Right kidney (tissue), 1 donor: ENCODE measurements around the gene LCN12.

Experiments used
- DNase-seq: peaks from one replicate; pipeline ENCODE4 v3.0.0-alpha.2; 2016

Gene LCN12

DNA sequence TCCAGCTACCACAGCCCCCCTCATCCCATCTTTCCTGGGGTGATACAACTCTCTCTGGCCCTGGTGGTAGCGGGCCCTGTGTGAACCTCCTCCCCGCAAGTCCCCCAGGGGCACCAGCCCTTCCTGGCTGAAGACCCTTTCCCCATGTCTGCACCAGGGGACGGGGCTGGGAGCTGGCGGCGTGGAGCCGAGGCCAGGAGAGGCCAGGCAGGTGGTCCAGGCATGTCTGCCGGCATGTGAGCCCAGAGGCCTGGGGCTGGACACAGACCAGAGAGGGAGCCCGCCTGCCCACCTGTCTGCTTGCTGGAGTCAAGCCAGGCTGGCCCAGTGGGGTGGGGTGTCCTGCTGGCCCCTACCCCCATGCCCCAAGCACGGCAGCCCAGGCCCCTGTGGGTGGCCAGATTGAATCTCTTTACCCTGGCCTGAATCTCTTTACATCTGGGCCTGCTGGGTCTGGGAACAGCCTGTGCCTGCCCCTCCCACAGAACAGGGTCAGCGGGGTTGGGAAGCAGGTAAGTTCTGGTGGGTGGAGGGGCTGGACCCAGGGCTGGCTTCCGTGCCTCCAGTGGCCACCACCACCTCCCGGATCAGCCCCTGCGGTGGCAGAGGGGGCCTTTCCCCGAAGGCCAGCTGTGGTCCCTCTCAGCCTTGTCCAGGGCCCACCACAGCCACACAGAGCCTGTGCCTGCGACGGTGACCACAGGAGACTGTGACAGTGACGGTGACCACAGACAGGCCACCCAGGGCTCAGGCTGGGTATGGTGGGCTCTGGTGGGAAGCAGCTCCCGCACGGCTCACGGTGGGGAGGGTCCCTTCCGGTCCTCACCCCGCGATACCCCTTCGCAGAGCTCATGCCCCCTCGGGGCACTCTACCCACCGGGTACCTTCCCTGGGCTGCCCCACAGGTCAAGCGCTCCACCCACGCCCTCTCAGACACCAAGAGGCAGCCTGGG lies 7.1 kb downstream of the LCN12 start:
- no peak for DNase-seq

- no peak for DNase-seq
These were observed 8.3 kb downstream of the LCN12 start for GRCh38 chr9:136960212-136960937.

GRCh38 chr9:136960938-136961275 lies 8.8 kb downstream of the LCN12 start:
- no peak for DNase-seq

GRCh38 chr9:136961279-136962065 lies 9.4 kb downstream of the LCN12 start:
- no peak for DNase-seq

DNA sequence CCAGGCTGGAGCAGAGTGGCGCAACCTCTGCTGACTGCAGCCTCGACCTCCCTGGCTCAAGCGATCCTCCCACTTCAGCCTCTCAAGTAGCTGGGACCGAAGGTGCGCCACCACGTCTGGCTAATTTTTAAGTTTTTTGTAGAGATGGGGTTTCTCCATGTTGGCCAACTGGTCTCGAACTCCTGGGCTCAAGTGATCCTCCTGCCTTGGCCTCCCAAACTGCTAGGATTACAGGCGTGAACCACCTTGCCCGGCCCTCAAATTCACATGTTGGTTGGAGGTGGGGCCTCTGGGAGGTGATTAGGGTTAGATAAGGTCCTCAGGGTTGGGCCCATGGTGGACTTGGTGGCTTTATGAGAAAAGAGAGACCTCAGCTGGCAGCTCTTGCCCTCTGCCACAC lies 10.1 kb downstream of the LCN12 start:
- no peak for DNase-seq

GRCh38 chr9:136962701-136963248 lies 10.7 kb downstream of the LCN12 start:
- no peak for DNase-seq

DNA sequence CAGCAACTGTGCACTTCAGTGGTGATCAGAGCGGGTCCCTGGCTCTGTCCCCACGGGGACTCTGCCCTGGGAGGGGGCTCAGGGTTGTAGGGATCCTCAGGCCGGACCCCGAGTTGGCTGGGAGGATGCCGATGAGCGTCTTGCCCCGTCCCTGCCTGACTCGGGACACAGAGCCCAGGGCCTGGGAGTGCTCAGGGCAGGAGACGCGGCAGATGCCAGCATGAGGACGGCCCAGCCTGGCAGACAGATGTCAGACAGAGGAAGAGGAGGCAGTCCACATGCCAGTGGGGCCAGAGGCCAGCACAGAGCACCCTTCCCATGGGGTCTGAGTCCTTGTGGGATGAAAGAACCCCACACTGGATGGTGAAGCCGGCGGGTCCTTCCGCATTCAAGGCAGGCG lies 11.3 kb downstream of the LCN12 start:
- no peak for DNase-seq

DNA sequence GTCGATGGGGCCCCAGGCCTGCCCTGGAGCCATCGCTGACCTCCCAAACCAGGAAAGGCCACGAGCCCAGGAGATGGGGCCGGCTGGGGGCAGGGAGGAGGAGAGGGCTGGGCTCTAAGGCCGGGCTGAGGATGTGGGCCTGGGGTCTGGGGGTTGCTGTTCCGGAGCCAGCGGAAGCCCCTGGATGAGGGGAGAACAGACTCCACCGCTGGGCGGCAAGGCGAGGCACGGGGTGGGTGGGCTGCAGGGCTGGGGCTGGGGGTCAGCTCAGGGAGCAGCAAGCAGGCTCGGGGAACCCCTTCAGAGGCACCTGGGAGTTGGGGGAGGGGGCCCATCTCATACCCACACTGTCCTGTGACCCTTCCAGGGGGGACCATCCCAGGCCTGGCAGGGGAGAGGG lies 11.7 kb downstream of the LCN12 start:
- no peak for DNase-seq

DNA sequence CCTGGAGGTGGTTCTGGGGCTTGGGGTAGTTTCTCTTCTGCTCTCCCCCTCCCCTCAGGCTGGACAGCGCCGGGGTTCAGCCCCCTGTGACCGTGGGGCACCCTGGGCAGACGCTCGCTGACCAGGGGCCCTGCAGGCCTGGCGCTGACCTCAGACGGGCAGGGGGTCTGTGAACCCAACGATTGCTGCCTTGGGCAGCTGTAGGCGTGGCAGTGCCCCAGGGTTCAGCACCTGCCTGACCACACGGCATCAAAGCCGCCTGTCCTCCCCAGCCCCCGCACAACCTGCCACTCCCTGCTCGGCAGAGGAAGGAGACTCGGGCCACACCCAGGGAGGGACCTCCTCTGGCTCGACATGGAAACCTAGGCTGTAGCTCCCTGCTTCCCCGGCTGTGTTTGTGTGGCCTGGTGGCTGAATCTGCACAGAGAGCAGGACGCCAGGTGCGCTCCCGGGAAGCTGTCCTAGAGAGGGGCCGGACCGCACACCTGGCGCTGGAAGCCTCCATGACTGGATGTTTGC lies 12.2 kb downstream of the LCN12 start:
- DNase-seq = no peak

GRCh38 chr9:136964833-136965422 lies 12.9 kb downstream of the LCN12 start:
- no peak for DNase-seq

GRCh38 chr9:136965771-136966484 lies 13.9 kb downstream of the LCN12 start:
- no peak for DNase-seq

DNA sequence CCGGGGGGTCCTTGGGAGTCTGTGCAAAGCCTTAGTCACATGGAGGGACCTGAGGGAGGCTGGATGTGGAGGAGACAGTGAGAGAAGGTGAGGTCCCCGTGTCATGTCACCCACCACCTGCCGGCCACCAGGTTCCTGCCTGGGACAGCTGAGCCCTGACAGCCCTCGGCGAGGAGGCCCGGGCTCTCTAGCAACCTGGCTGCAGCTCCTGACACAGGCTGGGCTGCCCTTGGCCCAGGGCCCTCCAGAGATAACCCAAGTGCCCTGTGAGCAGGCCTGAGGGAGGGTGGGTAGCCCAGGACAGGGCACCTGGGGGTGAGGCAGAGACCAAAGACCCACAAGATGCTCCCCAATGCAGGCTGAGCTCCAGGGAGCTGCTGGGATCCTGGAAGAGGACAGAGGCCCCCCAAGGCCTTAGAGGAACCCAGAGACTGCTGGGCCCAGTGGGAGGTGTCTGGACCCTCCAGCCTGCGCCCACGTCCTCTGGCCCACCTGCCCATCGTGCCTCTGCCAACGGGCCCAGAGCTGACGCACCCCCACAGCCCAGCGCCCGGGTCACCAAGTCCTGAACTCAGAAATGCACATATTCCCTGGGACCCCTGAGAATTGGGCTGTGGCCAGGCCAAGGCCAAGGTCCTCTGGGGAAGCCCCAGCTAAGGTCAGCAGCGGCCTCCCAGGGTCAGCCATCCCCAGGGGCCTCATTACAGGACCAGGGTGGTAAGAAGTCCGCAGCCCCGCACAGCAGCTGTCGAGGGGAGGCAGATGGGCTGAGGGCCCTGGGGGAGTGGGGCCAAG lies 16.5 kb downstream of the LCN12 start:
- no peak for DNase-seq

DNA sequence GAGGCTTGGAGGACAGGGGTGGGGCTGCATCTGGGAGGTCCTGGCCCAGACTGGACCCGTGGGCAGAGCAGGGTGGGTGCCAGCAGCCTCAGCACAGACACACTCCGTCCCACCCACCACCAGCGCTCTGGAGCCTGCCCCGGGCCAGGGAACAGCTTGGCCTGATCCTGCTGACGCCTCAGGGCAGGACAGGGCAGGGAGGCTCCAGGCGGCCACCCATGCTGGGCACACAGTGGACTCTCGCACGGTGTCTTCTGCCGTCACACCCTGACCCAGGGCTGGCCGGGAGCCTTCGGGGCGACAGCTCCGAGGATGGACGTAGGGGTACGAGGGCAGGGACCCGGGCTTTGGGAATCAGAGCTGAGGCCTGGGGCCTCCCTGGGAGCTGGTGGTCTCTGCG lies 17.1 kb downstream of the LCN12 start:
- DNase-seq = no peak

- DNase-seq = no peak
These were observed 17.7 kb downstream of the LCN12 start for GRCh38 chr9:136969774-136970173.

GRCh38 chr9:136970361-136970760 lies 18.3 kb downstream of the LCN12 start:
- no peak for DNase-seq

DNA sequence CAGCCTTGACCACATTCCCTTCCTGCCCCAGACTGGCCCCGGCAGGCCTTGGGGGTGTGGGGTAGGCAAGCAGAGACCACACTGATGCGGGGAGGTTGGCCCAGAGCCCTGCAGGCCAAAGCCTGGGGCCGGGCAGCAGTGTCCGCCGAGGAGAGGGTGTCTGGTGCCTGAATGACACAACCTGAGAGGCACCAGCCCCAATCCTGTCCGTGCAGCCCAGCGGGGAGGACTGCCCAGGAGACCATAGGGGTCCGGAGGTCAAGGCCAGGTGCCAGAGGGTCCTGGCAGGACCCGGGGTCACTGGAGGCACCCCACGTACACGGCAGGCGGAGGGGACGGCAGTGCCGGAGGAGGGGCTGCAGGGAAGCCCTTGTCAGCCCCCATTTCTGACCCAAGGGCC lies 19.7 kb downstream of the LCN12 start:
- DNase-seq = no peak

DNA sequence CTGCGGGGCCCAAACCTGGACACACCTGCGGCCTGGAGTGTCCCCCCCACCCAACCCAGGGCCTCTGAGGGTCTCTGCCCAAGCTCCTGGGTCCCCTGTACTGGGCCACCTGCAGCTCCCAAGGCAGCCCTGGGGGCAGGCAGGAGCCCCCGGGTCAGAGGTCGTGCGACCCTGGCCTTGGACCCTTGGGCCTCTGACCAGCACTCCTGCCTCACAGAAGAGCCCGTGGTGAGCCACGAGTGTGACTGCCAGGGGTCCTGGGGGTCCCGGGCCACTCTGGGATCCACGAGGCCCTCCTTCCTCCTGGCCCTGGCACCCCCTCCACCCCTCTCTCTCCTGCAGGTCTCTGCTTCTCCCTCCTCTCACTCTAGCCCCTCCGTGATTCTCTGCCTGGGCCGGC lies 20.3 kb downstream of the LCN12 start:
- DNase-seq = no peak

DNA sequence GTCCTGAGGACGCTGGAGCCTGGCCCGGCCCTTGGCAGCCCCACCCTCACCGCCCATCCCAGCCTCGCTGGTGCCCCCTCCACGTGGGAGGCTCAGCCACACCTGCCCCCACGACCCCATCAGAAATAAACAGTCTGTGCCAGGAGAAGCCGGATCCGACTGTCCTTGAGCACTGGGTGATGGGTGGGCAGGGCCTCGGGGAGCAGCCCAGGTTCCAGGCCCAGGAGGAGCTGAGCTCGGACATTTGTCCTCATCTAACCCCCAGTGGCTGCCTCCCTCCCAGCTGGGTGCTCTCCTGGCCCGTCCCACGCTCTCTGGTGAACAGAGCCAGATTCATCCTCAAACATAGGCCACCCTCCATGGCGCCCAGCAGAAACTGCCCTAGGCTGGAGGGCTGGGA lies 20.7 kb downstream of the LCN12 start:
- no peak for DNase-seq

GRCh38 chr9:136973618-136974617 lies 21.8 kb downstream of the LCN12 start:
- DNase-seq = no peak
